Measurements from ENCODE around the gene TMEM238L. TPM values are rescaled to one million over a fixed set of nuclear protein-coding genes. Genes with fewer than 3 reads are reported as not detected.

TMEM238L gene
- total and polyA plus RNA-seq, 9 of the 15 experiments (the other 6 are each of a cell fraction or from before 2014, with no cell fraction given): not detected

DNA sequence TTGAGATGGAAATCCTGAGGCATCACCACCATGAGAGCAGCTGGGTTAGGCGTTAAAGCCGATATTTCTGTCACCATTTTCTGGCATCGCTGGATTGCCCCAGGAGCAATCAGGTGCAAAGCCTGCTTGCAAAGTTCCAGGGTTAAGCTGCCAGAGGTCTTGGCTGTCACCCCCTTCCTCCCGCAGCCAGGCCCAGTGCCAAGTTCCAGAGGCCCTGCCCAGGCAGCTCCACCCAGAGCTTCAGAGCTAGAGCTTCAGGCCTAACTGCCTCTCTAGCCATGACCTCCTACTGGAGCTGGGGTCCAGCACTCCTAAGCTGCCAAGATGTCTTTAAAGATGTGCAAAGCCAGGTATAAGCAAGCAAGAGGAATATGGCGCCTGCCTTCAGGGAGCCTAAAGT lies 8.8 kb upstream of the TMEM238L start:
- Histone ChIP-seq H3K9me3 (replicated peaks; ENCODE audit: control insufficient read depth, insufficient read depth, low read depth, low read length) (no peaks in the 10 kb centered on the region), H3K36me3 (ENCODE audit: control insufficient read depth, insufficient read depth, low read length) (no peaks in the 10 kb centered on the region), H3K79me2 (ENCODE audit: control insufficient read depth, insufficient read depth, low read length) (no peaks in the 10 kb centered on the region), H3K4me2 (ENCODE audit: insufficient read depth, low read length) (no peak overlapping the region), H3K9me1 (ENCODE audit: control insufficient read depth, insufficient read depth, low read length) (no peaks in the 10 kb centered on the region), H3K4me3 (no peak overlapping the region), H3K27me3 (ENCODE audit: control insufficient read depth in 2 of 2, insufficient read depth in 2 of 2, low read length in 2 of 2) (peaks cover 0 to 5% of the 10 kb centered on the region in 2 experiments; a peak in 1 of 5 replicates), H3K27ac (ENCODE audit: extremely low read depth, low read depth, low read length) (no peak overlapping the region), H2AFZ (ENCODE audit: low read depth, low read length) (no peak overlapping the region), H3K4me1 (replicated peaks in 1 of 2; ENCODE audit: control insufficient read depth in 2 of 2, insufficient read depth in 2 of 2, low read length in 2 of 2) (no peaks in the 10 kb centered on the region; a peak in 1 of 5 replicates), H4K20me1 (replicated peaks; ENCODE audit: control insufficient read depth, insufficient read depth, low read length) (no peaks in the 10 kb centered on the region), H3K9ac (ENCODE audit: insufficient read depth in 1 of 2, low read depth in 2 of 2, low read length in 2 of 2) (no peak overlapping the region)
- ATAC-seq (no peak), DNase-seq (ENCODE audit: extremely low read depth in 1 of 4, low spot score in 3 of 4) (no peak), FAIRE-seq (no peak)
- no TSS peak for BruUV-seq (replicated peaks)
- WGBS (ENCODE audit: insufficient coverage, low coverage, missing lambda C conversion rate): 0% methylated on average over 4 of the region's 5 CpGs
- ChIA-PET POLR2A (no interaction called here), CTCF (ENCODE audit: low intra/inter-chr PET ratio) (no interaction called here)
- intact Hi-C loops (cut with micrococcal nuclease): no loop called here
- in situ Hi-C loops (cut with MboI): no loop called here
- TF ChIP-seq HSF4 (CRISPR knock-in tag; IDR thresholded peaks at IDR 0.05; ENCODE audit: borderline replicate concordance) (no peak), CBFA2T2 (conservative IDR thresholded peaks at IDR 0.05) (no peak), ZNF197 (CRISPR knock-in tag; IDR thresholded peaks at IDR 0.05; ENCODE audit: low read depth) (no peak), CREB3L1 (IDR thresholded peaks at IDR 0.05; ENCODE audit: borderline replicate concordance, low read depth) (no peak), IRF1 (CRISPR knock-in tag; IDR thresholded peaks at IDR 0.05; ENCODE audit: borderline replicate concordance) (no peak), PATZ1 (CRISPR knock-in tag; IDR thresholded peaks at IDR 0.05; ENCODE audit: borderline replicate concordance) (no peak), NFYB (IDR thresholded peaks at IDR 0.05; ENCODE audit: extremely low read depth, insufficient read length) (no peak), POLR2G (IDR thresholded peaks at IDR 0.05; ENCODE audit: low read depth, low read length) (no peak), ELK1 (CRISPR knock-in tag; IDR thresholded peaks at IDR 0.05) (no peak), ZNF445 (CRISPR knock-in tag; IDR thresholded peaks at IDR 0.05; ENCODE audit: low read depth) (no peak), RCOR1 (IDR thresholded peaks at IDR 0.05; ENCODE audit: borderline replicate concordance in 1 of 2, low read depth in 2 of 2, low read length in 2 of 2) (no peak), ARID2 (IDR thresholded peaks at IDR 0.05) (no peak), CREB3 (tag; conservative IDR thresholded peaks at IDR 0.05; ENCODE audit: low read depth) (no peak), ZKSCAN1 (IDR thresholded peaks at IDR 0.05; ENCODE audit: low read depth, low read length) (no peak), ZNF174 (CRISPR knock-in tag; IDR thresholded peaks at IDR 0.05) (no peak), HMG20A (CRISPR knock-in tag; conservative IDR thresholded peaks at IDR 0.05) (no peak)

Data from K562 (cell line).